ENCODE data around the gene ZSCAN2. TPM values are rescaled to one million over a fixed set of nuclear protein-coding genes. Genes with fewer than 3 reads are reported as not detected.

The ZSCAN2 gene
- total RNA-seq, 2 donors from 2014 or later, result 23.6 to 31.3 TPM

DNA sequence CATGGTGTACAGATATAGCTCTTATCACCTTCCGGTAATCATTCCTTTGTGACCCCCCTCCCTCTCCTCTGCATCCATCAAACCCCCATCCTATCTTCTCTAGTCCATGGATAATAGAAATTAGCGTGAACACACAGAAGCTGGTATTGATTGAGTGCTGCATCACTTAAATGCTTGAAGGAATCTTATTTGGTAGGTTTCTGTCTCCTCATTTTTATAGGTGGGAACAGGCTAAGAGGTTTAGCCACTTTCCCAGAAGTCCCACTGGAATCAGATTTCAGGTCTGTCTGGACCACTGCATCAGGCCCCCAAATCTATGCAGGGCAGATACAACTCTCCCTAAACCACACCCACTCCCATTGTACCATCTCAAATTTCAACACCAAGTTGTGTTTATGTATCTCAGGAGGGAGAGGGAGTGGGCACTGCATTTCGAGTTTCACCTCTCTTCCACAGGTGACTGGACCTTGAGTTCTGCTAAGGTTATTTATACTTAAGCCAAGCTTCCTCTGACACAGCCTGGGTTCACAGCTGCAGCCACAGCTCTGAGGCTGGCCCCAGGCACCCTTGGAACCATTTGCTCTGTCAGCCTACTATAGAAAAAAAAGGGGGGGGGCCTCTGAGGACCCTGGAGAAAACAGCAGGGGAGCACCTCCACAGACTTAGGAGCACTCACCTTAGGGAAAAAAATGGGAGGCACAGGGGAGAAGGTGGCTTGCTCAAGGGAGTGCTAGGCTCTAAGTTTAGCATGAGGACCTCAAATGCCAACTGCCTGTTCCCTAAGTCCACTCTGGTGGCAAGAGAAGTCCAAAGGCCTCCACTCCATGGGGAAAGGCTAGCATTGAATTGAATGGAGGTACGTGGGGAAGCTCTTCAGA lies 59.3 kb downstream of the ZSCAN2 start:
- Histone ChIP-seq H3K4me1 (ENCODE audit: control insufficient read depth, insufficient read depth, low read length) (peaks cover 10% of the 10 kb centered on the region), H3K27me3 (ENCODE audit: control insufficient read depth, insufficient read depth, low read length, poor library complexity, severe bottlenecking) (no peaks in the 10 kb centered on the region), H3K36me3 (ENCODE audit: control insufficient read depth, insufficient read depth, low read length) (peaks cover 27% of the 10 kb centered on the region), H3K9ac (ENCODE audit: extremely low read depth, low read length, poor library complexity, severe bottlenecking) (no peak overlapping the region), H3K9me3 (ENCODE audit: control insufficient read depth, low read length) (no peaks in the 10 kb centered on the region), H3K27ac (ENCODE audit: low read depth, low read length) (no peak overlapping the region), H3K4me3 (ENCODE audit: low read length) (no peak overlapping the region)
- TF ChIP-seq, protein P1, sequence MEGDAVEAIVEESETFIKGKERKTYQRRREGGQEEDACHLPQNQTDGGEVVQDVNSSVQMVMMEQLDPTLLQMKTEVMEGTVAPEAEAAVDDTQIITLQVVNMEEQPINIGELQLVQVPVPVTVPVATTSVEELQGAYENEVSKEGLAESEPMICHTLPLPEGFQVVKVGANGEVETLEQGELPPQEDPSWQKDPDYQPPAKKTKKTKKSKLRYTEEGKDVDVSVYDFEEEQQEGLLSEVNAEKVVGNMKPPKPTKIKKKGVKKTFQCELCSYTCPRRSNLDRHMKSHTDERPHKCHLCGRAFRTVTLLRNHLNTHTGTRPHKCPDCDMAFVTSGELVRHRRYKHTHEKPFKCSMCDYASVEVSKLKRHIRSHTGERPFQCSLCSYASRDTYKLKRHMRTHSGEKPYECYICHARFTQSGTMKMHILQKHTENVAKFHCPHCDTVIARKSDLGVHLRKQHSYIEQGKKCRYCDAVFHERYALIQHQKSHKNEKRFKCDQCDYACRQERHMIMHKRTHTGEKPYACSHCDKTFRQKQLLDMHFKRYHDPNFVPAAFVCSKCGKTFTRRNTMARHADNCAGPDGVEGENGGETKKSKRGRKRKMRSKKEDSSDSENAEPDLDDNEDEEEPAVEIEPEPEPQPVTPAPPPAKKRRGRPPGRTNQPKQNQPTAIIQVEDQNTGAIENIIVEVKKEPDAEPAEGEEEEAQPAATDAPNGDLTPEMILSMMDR (conservative IDR thresholded peaks at IDR 0.05), result no peak
- peaks cover 20% of the 10 kb centered on the region for H3K27me3 Mint-ChIP-seq (ENCODE audit: insufficient read depth)
- peaks cover 15% of the 10 kb centered on the region for H3K36me3 Mint-ChIP-seq (ENCODE audit: low read depth)
- WGBS, 2 experiments (ENCODE audit: insufficient coverage in 1 of 2, insufficient read length in 1 of 2), result 71 to 92% methylated on average over 2 to 4 of the region's 4 CpGs
- H3K9me3 Mint-ChIP-seq, result no peaks in the 10 kb centered on the region
- no peak overlapping the region for H3K4me3 Mint-ChIP-seq
- no peak for DNase-seq
- H3K27ac Mint-ChIP-seq, result no peak overlapping the region
- H3K4me1 Mint-ChIP-seq, result peaks cover 24% of the 10 kb centered on the region

DNA sequence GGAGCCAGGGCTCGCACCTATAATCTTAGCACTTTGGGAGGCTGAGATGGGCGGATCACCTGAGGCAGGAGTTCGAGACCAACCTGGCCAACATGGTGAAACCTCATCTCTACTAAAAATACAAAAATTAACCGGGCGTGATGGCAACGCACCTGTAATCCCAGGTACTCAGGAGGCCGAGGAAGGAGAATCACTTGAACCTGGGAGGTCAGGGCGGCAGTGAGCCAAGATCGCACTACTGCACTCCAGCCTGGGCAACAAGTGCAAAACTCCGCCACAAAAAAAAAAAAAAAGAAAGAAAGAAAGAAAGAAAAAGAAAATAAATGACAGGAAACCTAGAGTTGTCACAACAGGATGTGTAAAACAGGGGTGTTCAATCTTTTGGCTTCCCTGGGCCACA lies 60.2 kb downstream of the ZSCAN2 start:
- Mint-ChIP-seq H3K36me3 (ENCODE audit: low read depth) (peaks cover 20% of the 10 kb centered on the region), H3K4me1 (peaks cover 24% of the 10 kb centered on the region), H3K9me3 (no peaks in the 10 kb centered on the region), H3K27me3 (ENCODE audit: insufficient read depth) (peaks cover 18% of the 10 kb centered on the region), H3K4me3 (no peak overlapping the region), H3K27ac (no peak overlapping the region)
- H3K9ac ChIP-seq (ENCODE audit: extremely low read depth, low read length, poor library complexity, severe bottlenecking), result no peak overlapping the region
- WGBS, 2 experiments (ENCODE audit: insufficient coverage in 1 of 2, insufficient read length in 1 of 2), result 95 to 97% methylated on average over 10 of the region's 10 CpGs
- peaks cover 35% of the 10 kb centered on the region for H3K36me3 ChIP-seq (ENCODE audit: control insufficient read depth, insufficient read depth, low read length)
- no peaks in the 10 kb centered on the region for H3K9me3 ChIP-seq (ENCODE audit: control insufficient read depth, low read length)
- DNase-seq, result no peak
- H3K27ac ChIP-seq (ENCODE audit: low read depth, low read length), result no peak overlapping the region
- TF ChIP-seq, protein P1 (conservative IDR thresholded peaks at IDR 0.05), result no peak
- H3K4me3 ChIP-seq (ENCODE audit: low read length), result no peak overlapping the region
- H3K27me3 ChIP-seq (ENCODE audit: control insufficient read depth, insufficient read depth, low read length, poor library complexity, severe bottlenecking), result no peaks in the 10 kb centered on the region
- peaks cover 10% of the 10 kb centered on the region for H3K4me1 ChIP-seq (ENCODE audit: control insufficient read depth, insufficient read depth, low read length)

DNA sequence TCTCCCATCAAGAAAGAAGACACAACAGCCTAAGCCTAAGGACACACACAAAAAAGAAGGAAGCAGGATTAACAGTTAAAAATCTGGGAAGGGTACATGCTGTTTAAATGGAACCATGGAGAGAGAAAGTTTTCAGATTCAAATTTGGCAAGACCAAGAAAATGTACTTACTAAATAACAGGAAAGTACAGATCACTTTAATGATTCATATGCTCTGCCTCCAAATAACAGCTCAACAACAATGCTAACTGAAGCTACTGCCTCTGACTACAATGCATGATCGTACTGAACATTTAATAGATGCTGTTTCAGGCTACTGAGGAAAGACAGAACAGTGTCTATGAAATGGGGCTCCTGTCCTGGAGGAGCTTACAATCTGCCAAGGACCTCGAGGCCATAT lies 65.6 kb downstream of the ZSCAN2 start:
- Mint-ChIP-seq H3K27ac (no peak overlapping the region), H3K4me1 (no peaks in the 10 kb centered on the region), H3K9me3 (no peaks in the 10 kb centered on the region), H3K27me3 (ENCODE audit: insufficient read depth) (no peaks in the 10 kb centered on the region), H3K36me3 (ENCODE audit: low read depth) (peaks cover 52% of the 10 kb centered on the region), H3K4me3 (no peak overlapping the region)
- H3K36me3 ChIP-seq (ENCODE audit: control insufficient read depth, insufficient read depth, low read length), result peaks cover 82% of the 10 kb centered on the region
- H3K27me3 ChIP-seq (ENCODE audit: control insufficient read depth, insufficient read depth, low read length, poor library complexity, severe bottlenecking), result no peaks in the 10 kb centered on the region
- no peak for DNase-seq
- H3K9me3 ChIP-seq (ENCODE audit: control insufficient read depth, low read length), result no peaks in the 10 kb centered on the region
- WGBS, 2 experiments (ENCODE audit: insufficient coverage in 1 of 2, insufficient read length in 1 of 2), result 99 to 100% methylated on average over 2 of the region's 2 CpGs
- no peaks in the 10 kb centered on the region for H3K4me1 ChIP-seq (ENCODE audit: control insufficient read depth, insufficient read depth, low read length)
- H3K9ac ChIP-seq (ENCODE audit: extremely low read depth, low read length, poor library complexity, severe bottlenecking), result no peak overlapping the region
- no peak overlapping the region for H3K27ac ChIP-seq (ENCODE audit: low read depth, low read length)
- H3K4me3 ChIP-seq (ENCODE audit: low read length), result no peak overlapping the region
- TF ChIP-seq, protein P1 (conservative IDR thresholded peaks at IDR 0.05), result no peak
